Measurements from ENCODE around the gene TRAF2. TPM values are rescaled to one million over a fixed set of nuclear protein-coding genes. Genes with fewer than 3 reads are reported as not detected.

Gene TRAF2
- polyA plus RNA-seq, 2 of the 4 experiments (the other 2 are of a cell fraction) = 23.8 to 39.5 TPM

DNA sequence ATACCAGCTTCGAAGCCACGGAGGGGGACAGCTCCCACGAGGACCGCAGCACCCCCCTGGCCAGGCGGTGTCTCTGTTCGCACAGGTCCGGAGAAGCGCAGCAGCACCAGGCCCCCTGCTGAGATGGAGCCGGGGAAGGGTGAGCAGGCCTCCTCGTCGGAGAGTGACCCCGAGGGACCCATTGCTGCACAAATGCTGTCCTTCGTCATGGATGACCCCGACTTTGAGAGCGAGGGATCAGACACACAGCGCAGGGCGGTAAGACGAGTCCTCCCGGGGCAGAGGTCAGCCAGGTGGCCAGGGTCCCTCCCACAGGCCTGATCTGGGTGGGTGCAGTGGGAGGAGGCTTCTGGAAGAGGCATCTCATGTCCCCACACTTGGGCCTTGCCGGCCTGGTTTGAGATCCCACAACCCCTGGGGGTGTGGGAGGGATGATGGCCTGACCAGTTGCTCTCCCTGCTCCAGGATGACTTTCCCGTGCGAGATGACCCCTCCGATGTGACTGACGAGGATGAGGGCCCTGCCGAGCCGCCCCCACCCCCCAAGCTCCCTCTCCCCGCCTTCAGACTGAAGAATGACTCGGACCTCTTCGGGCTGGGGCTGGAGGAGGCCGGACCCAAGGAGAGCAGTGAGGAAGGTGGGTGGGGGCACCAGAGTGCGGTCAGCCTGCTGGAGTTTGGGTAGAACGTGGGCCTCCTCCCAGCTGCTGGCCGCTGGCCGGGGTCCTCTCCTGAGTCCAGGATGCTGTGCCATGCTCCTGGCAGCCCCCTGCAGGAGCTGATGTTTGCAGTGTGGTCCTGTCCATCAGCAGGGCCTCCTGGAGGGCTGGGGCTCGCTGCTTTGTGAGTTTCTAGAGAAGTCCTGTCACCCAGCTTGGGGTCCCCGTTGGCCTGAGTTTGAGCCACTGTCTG is 46.8 kb upstream of the TRAF2 start:
- no peak for DNase-seq (ENCODE audit: low read depth in 1 of 2, low spot score in 1 of 2)
- Histone ChIP-seq H3K4me1 (peaks cover 56% of the 10 kb centered on the region), H3K4me3 (no peak overlapping the region), H3K27ac (peak overlapping the region in 1 of 2 experiments; percentile 90; a peak in 2 of 6 replicates), H3K9me3 (no peaks in the 10 kb centered on the region), H3K4me2 (peak overlapping the region; percentile 10; the same call in 2 of the 3 replicates)
- no peak for FAIRE-seq
- ChIA-PET POLR2A (interaction anchor here (1.0 kb wide), 1 partner anchor 32 kb away, joined by 3 read pairs; no protein-coding TSS in a partner anchor), CTCF (interaction anchor here (1.0 to 3.2 kb wide), 10 partner anchors 8 to 196 kb away, joined by 3 to 13 read pairs (median 4); no protein-coding TSS in a partner anchor)
- 74% methylated on average over 26 of the region's 36 CpGs for WGBS (ENCODE audit: missing lambda C conversion rate)
- no peak for TF ChIP-seq FOXS1 (CRISPR knock-in tag; IDR thresholded peaks at IDR 0.05)
- TF ChIP-seq, protein P1, sequence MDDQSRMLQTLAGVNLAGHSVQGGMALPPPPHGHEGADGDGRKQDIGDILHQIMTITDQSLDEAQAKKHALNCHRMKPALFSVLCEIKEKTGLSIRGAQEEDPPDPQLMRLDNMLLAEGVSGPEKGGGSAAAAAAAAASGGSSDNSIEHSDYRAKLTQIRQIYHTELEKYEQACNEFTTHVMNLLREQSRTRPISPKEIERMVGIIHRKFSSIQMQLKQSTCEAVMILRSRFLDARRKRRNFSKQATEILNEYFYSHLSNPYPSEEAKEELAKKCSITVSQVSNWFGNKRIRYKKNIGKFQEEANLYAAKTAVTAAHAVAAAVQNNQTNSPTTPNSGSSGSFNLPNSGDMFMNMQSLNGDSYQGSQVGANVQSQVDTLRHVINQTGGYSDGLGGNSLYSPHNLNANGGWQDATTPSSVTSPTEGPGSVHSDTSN (IDR thresholded peaks at IDR 0.05) = no peak
- ATAC-seq = no peak

DNA sequence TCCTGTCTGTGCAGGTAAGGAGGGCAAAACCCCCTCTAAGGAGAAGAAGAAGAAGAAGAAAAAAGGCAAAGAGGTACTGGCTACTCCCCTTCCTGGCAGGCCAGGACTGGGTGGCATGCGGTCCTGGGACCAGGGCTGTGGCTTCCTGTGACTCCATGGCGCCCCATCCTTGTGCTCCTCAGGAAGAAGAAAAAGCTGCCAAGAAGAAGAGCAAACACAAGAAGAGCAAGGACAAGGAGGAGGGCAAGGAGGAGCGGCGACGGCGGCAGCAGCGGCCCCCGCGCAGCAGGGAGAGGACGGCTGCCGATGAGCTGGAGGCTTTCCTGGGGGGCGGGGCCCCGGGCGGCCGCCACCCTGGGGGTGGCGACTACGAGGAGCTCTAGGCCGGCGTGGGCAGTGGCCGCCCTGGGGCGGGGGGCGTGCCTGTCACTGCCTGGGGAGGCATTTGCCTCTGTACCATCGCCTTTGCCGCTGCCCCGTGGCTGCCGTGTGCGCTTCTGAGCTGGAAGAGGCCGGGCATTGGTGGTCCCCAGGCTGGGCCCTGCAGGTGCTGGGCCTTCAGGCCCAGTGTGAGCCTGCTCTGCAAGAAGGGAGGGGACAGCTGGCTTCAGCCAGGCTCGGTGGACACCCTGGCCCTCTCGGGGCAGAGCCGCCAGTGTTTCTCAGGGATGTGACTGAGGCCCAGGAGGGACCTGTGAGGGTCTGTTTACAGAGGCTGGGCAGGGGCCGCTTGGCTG is 46.0 kb upstream of the TRAF2 start:
- no peak overlapping the region for H3K4me3 ChIP-seq
- TF ChIP-seq, protein P2, sequence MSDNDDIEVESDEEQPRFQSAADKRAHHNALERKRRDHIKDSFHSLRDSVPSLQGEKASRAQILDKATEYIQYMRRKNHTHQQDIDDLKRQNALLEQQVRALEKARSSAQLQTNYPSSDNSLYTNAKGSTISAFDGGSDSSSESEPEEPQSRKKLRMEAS (IDR thresholded peaks at IDR 0.05) = 0 out of 2 replicates have a peak, but pooled peaks have one; percentile 14
- TF ChIP-seq, protein P1 (IDR thresholded peaks at IDR 0.05) = no peak; the same call in 1 of the 2 replicates
- no peak for TF ChIP-seq RARB (CRISPR knock-in tag; IDR thresholded peaks at IDR 0.05)
- ChIA-PET CTCF (interaction anchor here (1.0 to 4.7 kb wide), 10 partner anchors 8 to 195 kb away, joined by 3 to 30 read pairs (median 4); no protein-coding TSS in a partner anchor), POLR2A (interaction anchor here (0.6 to 1.0 kb wide), 2 partner anchors 20 to 33 kb away, joined by 3 read pairs; no protein-coding TSS in a partner anchor)
- FAIRE-seq (no peak), DNase-seq (ENCODE audit: low read depth in 1 of 2, low spot score in 1 of 2) (no peak), ATAC-seq (no peak; a peak in 1 of 6 replicates)
- WGBS (ENCODE audit: missing lambda C conversion rate) = 59% methylated on average over 23 of the region's 32 CpGs
- H3K27ac ChIP-seq = peak overlapping the region in 1 of 2 experiments; percentile 90; a peak in 3 of 6 replicates
- peaks cover 56% of the 10 kb centered on the region for H3K4me1 ChIP-seq
- H3K4me2 ChIP-seq = peak overlapping the region; percentile 77
- no peaks in the 10 kb centered on the region for H3K9me3 ChIP-seq

DNA sequence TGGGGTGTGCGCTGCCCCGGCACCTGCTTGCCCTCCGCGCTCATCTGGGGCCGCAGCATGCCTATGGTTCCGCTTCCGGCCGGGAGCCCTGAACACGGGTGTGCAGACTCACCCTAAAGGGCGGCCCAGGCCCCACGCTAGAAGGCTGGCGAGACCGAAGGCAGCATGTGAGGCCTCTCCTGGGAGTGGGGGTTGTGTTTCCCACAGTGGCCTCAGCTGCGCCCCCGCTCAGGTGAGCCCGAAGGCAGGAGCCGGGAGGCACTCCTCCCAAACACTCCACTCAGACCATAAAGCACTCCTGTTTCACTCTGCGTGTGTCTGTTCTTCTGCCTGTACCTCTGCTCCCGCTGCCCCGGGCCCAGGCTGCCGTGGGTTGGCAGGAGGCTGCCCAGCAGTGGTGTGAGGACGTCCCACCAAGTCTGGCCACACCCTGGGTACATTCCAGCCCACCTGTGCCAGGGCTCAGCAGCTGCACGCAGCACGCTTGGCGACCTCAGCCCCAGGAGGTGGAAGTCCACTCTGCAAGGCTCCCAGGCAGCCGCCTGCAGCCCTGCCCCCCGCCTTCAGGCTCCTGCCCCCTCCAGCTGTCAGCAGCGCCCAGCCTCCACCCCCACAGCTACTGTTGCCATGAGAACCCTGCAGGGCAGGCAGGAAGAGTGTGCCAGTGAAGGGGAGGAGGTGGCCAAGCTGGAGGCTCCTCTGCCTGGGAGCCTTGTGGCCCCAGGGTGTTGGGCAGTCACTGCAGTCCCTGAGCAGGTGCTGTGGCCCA is 45.3 kb upstream of the TRAF2 start:
- ATAC-seq = peak; percentile 41 to 46

More for the DNA sequence above, 45.3 kb upstream of the TRAF2 start:
- ChIA-PET CTCF (interaction anchor here (0.6 to 4.7 kb wide), 19 partner anchors 9 to 211 kb away, joined by 3 to 72 read pairs (median 11); partner anchors contain the start of genes MAMDC4 and RABL6), POLR2A (interaction anchor here (1.0 to 1.2 kb wide), 2 partner anchors 25 to 34 kb away, joined by 3 to 4 read pairs; partner anchors contain the start of gene EDF1)
- peak overlapping the region; percentile 69 to 90 for H3K27ac ChIP-seq
- H3K4me1 ChIP-seq = peaks cover 56% of the 10 kb centered on the region
- no peaks in the 10 kb centered on the region for H3K9me3 ChIP-seq
- WGBS (ENCODE audit: missing lambda C conversion rate) = 67% methylated on average over 20 of the region's 28 CpGs
- TF ChIP-seq NR3C1 (IDR thresholded peaks at IDR 0.05) (no peak), HDAC2 (IDR thresholded peaks at IDR 0.05) (no peak), JUN (IDR thresholded peaks at IDR 0.05) (peak in 1 of 2 experiments; percentile 42; a peak in 1 of 5 replicates)
- TF ChIP-seq, protein P3, sequence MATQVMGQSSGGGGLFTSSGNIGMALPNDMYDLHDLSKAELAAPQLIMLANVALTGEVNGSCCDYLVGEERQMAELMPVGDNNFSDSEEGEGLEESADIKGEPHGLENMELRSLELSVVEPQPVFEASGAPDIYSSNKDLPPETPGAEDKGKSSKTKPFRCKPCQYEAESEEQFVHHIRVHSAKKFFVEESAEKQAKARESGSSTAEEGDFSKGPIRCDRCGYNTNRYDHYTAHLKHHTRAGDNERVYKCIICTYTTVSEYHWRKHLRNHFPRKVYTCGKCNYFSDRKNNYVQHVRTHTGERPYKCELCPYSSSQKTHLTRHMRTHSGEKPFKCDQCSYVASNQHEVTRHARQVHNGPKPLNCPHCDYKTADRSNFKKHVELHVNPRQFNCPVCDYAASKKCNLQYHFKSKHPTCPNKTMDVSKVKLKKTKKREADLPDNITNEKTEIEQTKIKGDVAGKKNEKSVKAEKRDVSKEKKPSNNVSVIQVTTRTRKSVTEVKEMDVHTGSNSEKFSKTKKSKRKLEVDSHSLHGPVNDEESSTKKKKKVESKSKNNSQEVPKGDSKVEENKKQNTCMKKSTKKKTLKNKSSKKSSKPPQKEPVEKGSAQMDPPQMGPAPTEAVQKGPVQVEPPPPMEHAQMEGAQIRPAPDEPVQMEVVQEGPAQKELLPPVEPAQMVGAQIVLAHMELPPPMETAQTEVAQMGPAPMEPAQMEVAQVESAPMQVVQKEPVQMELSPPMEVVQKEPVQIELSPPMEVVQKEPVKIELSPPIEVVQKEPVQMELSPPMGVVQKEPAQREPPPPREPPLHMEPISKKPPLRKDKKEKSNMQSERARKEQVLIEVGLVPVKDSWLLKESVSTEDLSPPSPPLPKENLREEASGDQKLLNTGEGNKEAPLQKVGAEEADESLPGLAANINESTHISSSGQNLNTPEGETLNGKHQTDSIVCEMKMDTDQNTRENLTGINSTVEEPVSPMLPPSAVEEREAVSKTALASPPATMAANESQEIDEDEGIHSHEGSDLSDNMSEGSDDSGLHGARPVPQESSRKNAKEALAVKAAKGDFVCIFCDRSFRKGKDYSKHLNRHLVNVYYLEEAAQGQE (IDR thresholded peaks at IDR 0.05) = no peak
- TF ChIP-seq, protein P1 (IDR thresholded peaks at IDR 0.05) = peak; percentile 18
- TF ChIP-seq, protein P4, sequence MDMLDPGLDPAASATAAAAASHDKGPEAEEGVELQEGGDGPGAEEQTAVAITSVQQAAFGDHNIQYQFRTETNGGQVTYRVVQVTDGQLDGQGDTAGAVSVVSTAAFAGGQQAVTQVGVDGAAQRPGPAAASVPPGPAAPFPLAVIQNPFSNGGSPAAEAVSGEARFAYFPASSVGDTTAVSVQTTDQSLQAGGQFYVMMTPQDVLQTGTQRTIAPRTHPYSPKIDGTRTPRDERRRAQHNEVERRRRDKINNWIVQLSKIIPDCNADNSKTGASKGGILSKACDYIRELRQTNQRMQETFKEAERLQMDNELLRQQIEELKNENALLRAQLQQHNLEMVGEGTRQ (IDR thresholded peaks at IDR 0.05) = no peak
- DNase-seq (ENCODE audit: low read depth in 1 of 2, low spot score in 1 of 2) (peak in 1 of 2 experiments; percentile 75), FAIRE-seq (no peak)
- peak overlapping the region; percentile 77 for H3K4me2 ChIP-seq
- H3K4me3 ChIP-seq = peak overlapping the region; percentile 17; the same call in 1 of the 3 replicates
